NK-92 treated with Interleukin-12 subunit alpha and Interleukin-12 subunit beta, amount 100 ng/mL, for 24 hours (cell line): ENCODE results near the gene HSPA12A.

Experiments used
- DNase-seq: peaks from one replicate; lab custom pipeline; 2025; lab: John Stamatoyannopoulos, UW

Gene HSPA12A

DNA sequence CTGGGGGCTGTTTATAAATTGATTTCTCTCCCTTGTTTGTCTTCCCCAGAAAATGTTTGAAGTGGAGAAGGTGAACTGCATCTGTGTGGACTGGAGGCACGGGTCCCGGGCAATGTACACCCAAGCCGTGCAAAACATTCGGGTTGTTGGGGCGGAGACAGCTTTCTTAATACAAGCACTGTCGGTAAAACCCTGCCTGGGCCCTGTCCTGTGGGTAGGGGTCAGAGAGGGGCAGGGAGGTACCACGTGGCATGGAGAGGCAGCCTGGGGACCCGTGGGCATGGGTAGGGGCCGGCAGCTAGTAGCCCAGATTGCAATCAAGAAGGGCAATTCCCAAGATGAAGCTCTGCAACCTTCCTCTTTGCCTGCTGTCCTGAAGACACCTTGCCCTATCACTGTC is 115.6 kb downstream of the HSPA12A start:
- DNase-seq, result no peak

DNA sequence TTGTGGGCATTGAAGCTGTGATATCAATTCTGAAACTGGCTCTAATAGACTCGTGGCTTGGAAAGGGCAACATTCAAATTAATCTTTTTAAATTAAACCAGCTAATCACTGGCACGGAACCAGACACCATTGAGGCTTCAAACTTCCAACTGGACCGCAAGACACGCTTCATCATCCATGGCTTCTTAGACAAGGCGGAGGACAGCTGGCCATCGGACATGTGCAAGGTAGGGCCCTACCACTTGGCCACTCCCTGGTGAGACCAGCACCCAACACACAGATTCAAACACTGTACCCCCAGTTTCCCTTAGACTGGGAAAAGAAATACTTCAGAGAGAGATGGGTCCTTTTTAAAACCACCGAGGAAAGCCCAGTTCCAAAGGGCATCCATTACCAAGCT is 116.5 kb downstream of the HSPA12A start:
- no peak for DNase-seq

- DNase-seq, result no peak
These were observed 120.3 kb downstream of the HSPA12A start for GRCh38 chr10:116621934-116622655.

- no peak for DNase-seq
These were observed 120.9 kb downstream of the HSPA12A start for GRCh38 chr10:116621476-116621875.
